GOT3 (cell line): ENCODE results near the gene SPATA13.
"Not testable (repeated sequence)": the region's sequence is repeated elsewhere in the genome, so short reads cannot be mapped to it uniquely, and the experiment has no call there.

Source experiments
- DNase-seq: peaks from one replicate; lab custom pipeline; 2025; ENCODE audit warnings: mixed read lengths; lab: John Stamatoyannopoulos, UW

SPATA13 gene

DNA sequence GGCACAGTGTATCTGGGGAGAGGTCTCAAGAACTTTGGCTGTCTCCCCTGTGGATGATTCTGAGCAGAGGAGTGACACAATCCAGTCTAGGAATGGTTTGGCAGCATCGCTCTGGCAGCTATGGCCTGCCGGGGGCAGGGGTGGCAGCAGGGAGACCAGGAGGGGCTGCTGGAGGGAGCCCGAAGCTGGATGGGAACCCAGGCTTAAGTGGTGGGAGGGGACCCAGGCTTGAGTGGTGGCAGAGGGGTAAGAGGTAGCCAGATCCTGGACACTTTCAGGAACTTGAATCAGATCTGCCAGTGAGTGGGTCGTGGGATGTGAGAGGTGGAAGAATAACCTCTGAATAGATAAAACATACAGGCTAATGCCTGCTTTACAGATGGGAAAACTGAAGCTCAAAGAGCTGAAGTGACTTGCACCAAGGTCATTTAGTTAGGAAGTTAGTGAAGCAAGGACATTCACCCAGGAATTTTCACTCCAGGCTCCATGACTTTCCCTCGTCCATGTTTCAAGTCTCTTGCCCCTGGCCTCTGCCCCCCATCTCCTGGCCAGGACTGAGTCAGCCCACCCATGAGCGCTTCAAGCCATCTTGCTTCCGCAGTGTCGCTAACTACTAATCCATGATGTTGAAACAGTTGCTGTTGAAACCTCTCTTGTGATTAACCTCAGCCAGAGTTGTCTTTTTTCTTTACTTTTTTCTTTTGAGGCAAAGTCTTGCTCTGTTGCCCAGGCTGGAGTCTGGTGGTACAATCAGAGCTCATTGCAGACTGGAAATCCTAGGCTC lies 119.0 kb downstream of the SPATA13 start:
- DNase-seq, result no peak

DNA sequence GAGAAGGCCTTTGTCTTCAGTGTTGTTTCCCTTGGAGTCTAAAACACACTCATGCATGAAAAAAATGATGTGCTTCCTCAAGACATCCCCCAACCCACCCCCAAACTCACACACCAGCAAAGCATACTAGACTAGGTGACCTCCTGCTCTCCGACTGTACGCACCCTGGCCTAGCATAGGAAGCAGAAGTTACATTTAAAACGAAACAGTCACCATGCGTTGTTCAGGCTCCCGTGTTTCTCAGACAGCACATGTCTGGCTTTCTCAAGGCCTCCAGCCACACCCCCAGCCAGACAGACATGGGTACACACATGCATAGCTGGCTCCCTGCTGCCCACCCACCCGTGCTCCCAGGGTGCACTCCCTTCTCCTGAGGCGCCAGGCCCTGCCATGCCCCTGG lies 120.2 kb downstream of the SPATA13 start:
- no peak for DNase-seq

DNA sequence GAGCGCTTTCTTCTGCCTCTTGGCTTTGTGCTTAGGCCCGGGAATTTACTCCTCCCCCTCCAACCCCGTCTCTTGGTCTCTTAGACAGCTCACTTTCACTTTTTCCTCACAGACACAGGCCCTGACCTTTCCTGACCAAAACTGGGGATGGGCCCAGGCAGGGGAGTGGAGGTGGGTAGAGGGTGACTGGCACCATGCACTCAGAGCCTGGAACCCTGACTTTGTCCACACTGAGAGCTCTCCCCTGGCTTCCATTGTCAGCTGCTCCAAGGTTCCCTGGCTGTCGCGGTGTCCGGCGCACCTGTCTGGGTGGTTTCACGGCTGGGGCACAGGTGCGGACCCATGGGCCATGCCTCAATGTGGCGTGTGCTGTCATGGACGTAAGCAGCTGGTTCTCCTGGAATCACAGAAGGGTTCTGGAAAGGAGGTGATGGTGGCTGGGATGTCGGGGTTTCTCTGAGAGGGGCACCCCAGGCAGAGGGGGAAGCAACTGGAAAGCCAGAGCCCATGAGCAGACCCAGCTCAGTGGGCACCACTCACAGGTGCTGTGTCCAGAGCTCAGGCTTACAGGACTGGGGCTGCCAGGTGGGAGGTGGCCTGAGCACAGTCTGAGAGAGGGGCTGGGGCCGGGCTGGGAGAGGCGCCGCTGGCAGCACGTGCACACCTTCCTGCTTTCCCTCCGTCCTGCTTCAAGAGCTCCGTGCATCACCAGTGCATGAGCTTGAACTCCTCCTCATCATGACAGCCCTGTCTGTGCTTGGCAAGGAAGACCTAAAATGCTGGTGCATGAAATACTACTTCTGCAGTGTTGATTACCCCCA lies 120.9 kb downstream of the SPATA13 start:
- no peak for DNase-seq

DNA sequence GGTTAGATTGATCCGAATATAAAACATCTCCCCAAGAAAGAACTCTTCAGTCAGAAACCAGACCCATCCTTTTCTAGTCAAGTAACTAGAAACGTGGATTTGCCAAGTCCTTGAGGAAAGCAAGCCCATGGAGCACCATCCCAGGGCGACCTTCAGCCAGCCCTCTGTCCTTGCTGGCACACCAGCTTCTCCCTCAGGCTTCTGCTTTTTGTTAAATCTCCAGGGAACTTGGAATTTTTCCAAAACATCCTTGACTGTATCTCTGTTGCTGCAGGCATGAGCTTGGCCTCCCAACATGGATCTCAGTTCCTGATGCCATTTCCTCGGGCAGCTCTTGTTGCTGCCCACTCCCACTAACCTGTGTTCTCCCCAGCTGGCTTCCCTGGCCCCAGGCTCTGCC lies 121.7 kb downstream of the SPATA13 start:
- no peak for DNase-seq

DNA sequence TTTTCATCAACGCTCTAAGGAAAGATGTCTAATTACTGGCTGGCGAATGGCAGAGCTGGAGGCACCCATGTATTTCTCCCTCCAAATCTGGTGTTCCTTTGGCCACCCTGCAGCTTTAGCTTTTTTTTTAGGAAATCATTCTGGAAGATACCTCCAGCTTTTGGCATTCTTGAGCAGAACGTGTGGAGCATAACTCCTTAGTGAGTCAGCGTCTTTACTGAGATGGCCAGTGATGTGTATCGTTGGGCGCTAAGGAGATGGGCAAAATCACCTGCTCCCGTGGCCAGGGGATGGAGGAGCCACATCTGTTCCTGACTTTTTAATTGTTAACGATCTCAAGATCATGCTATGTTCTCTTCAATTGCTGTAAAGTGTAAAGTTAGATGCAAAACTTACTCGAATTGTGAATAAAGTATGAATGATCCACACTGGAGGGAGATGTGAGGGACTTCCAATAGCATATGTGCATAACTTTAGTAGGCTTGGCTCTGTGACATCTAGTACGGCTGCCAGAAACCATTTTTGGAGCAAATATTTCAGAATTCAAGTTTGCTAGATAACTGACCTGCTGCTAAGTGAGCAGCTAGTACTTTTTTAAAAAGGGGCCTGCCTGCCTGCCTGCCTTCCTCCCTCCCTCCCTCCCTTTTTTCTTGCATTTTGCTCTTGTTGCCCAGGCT lies 124.5 kb downstream of the SPATA13 start:
- no peak for DNase-seq

DNA sequence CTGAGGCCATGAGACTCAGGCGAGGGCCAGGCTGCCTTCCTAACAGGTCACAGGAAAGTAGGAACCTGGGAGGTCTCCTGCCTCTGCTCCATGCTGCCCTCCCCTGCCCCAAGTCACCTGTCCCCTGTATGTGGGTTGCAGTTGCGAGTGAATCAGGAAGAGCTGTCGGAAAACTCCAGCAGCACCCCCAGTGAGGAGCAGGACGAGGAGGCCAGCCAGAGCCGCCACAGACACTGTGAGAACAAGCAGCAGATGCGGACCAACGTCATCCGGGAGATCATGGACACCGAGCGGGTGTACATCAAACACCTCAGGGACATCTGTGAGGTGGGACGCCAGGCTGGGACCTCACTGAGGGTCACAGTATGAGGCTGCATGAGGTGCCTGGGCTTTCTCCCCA lies 126.1 kb downstream of the SPATA13 start:
- no peak for DNase-seq

DNA sequence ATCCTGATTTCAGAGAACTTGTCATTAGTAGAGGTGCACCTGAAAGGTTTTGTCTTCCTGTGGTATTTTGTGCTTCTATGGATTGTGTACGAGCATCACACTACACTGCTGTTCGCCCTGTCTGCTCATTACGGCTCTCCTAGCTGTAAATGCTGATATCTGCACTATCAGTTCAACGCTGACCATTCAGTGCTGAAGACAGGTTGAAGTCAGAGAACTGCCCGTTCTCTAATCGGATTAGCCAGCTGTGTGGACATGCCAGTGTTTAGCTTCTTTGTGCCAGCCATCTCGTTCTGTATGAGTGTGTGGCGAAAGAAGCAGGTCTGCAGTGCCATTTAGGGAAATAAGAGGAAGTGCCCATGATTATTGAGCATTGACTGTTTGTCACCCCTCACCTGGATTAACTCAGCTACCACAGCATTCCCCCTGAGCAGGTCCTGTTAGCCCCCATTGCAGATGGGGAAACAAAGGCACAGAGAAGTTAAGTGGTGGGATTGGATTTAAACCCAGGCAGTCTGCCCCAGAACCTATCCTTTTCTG lies 127.3 kb downstream of the SPATA13 start:
- DNase-seq, result no peak

DNA sequence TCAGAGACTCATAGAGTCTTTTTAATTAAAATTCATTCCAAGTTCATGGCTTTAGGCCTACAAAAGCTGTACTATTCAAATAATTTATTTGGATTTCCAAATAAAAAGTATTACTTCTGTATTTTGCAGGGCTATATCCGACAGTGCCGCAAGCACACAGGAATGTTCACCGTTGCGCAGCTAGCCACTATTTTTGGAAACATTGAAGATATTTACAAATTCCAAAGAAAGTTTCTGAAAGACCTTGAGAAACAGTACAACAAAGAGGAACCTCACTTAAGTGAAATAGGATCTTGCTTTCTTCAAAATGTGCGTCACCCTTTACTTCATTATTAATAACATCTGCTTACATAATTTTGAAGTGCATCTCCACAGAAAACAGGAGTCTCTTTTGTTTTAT lies 128.3 kb downstream of the SPATA13 start:
- DNase-seq, result no peak

DNA sequence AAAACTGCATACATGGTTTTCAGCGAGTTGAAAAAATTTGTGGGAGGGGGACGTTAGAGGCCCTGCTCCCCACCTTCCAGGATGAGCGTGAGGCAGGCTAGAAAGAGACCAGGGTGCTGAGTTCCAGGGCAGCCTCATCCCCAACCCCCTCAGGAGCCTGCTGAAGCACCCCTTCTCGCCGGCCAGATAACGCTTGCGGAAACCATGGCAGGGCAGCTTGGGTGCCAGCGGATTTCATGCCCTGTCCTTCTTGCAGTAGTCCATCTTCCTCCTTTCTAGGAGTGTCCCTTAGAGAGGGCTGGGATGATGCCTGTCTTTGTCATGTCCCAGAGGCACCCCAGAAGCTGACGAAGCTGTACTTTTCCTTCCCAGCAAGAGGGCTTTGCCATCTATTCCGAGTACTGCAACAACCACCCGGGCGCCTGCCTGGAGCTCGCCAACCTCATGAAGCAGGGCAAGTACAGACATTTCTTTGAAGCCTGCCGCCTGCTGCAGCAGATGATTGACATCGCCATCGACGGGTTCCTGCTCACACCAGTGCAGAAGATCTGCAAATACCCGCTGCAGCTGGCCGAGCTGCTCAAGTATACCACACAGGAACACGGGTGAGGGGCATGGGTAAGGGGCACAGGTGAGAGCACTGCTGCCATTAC lies 129.9 kb downstream of the SPATA13 start:
- no peak for DNase-seq

DNA sequence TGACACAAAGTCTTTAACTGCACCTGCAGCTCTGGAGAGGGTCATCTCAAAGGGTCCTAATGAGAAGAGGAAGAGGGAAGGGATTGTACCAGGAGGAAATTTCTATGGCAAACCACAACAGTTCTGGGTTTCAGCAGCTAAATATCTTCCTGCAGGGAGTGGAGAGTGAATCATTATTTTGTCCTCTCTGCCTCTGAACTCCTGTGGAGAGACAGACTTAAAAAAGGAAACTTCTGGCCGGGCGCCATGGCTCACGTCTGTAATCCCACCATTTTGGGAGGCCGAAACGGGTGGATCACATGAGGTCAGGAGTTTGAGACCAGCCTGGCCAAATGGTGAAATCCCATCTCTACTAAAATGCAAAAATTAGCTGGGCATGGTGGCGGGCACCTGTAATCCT lies 132.0 kb downstream of the SPATA13 start:
- DNase-seq, result no peak

DNA sequence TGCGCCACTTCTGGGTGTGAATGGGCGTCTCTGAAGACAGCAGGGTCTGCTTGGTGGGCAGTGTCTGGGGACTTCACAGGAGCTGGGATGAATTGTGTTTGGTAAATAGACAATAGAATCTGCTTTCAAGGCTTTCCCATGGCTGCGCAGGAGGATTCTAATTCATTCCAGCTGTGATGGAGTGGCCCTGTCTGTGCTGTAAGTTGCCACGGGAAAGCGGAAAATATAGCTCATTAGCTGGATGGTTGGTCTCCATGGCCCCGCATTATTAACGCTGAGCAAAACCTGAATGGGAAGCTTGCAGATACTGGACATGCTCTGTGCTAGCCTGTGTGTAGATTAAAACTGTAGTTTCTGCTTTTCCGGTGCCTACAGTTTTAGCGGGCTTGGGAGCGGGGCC lies 133.2 kb downstream of the SPATA13 start:
- DNase-seq, result no peak

DNA sequence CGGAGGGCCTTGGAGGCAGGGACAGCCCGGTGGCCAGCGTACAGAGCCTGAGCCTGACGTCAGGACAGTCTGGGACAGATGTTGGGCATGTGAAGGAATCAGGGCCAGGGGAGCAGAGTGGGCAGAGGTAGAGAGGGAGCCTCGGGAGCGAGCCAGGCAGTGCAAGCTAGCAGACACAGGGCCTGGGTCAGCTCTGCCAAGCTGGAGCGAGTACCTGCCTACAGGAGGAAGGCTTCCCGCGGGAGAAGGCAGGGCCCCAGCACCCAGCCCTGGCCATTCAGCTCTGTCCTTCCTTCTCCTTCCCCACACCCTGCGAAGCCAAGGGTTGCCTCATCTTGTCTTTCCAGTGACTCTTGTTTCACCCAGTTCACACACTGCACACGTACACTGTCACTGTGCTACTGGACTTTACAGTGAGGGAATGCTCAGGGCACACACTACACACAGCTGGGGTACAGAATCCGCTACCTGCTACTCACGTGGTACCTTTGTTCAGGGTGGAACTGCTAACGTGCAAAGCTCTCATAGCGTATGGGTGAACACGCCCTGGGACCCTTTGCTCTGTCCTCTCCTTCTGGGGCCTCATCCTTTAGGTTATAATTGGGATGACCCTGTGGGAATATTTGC lies 139.1 kb downstream of the SPATA13 start:
- no peak for DNase-seq

DNA sequence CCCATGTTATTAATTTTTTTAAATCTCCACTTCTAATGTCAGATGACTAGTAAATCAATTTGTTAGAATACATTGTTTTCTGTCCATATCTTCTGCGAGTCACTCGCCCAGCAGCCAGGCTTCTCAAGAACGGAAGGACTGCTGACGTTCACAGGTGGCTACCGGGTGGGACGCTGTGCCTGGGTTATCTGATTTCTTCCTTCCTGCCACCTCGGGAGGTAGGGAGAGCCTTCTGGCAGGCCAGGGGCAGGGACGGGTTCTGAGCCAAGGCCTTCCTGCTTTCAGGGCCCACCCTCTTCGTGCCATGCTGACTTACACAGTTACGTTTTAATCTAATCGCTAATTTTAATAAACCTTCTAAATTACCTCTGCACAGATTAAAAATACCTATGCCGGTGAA lies 140.9 kb downstream of the SPATA13 start:
- no peak for DNase-seq

DNA sequence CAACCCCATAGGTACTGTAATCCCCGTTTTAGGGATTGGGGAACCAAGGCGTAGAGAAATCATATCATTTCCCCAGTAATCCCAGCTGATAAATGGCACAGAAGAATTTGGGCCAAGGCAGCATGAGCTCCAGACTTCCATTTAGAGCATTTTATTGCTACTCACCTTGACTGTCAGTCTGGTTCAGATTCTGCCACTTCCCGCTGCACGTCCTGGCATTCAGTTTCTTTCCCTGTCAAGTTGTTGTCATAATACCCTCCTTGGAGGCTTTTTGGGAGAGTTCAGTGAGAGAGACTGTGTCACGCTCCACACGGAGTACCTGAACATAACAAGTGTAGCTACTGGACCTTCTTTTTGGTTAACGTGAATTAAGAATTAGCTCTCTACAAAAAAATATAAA lies 141.4 kb downstream of the SPATA13 start:
- DNase-seq, result no peak

DNA sequence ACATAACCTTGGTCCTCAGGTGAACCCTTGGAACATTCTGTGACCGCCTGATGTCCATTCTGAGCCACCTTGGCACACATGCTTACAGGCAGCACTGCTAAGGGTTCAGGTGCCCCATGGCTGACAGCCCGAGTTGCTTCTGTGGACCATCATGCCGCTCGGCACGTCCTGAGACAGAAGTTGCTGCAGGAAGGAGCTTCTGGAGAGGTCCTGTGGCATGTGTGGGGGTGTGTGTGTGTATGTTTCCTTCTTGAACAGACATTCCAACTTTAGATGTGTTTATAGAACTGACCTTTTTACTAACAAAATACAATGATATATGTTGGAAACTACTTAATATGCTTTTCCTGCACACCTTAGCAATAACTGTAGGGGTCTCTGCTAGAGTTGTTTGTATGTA lies 144.1 kb downstream of the SPATA13 start:
- DNase-seq, result no peak

DNA sequence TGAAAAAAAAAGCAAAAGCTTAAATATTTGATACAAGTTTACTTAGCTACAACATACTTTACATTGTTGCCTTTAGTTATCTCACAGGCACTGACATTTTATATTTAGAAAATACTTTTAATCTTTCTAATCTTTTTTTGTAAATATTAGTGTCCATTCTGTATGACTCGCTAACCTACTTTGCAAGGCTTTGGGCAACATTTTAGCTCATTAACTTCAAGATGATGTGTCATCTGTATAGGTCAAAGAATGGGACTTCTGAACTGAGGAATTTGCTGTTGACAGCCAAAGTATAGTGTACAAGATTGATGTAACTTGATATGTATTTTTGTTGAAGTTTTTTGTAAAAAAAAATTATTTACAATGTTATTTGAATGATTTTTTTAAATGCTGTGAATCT lies 146.1 kb downstream of the SPATA13 start:
- no peak for DNase-seq

DNA sequence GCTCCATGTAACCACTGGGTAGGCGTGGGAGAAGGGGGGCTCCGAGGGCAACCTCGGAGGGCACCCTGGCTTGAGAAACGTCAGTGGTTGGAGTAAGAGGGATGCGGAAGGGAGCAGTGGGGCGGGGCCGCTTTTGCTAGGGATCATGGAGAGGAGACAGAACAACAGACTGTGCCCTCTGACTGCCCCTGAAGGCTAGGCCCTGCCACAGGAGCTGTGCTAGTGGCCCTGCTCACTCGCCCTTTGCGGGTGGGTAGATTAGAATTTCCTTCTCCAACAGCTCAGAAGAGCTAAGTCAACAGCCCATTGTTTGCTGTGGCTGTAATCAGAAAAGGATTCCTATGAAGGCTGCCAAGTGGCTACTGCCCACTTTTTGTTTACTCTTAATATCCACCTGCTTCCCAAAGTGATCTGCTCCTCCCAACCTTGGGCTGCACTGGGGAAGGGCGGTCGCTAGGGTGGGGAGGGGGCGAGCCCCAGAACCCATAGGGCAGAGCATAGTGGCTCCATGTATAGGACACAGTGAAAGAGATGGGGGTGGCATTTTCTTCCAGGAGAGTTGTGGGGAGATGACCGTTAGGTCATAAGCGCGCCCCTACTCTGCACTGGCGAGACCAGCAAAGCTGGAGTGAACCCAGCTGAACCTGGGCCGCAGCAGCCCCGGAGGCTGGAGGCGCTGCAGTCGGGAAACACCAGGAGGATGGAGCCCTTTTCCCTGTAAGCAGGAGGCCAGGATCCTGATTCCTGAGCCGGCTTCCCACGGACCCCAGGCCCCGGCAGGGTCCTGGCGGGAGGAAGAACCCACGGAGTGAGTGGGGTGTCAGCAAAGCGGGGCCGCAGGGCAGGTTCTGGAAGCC lies 146.9 kb downstream of the SPATA13 start:
- no peak for DNase-seq

DNA sequence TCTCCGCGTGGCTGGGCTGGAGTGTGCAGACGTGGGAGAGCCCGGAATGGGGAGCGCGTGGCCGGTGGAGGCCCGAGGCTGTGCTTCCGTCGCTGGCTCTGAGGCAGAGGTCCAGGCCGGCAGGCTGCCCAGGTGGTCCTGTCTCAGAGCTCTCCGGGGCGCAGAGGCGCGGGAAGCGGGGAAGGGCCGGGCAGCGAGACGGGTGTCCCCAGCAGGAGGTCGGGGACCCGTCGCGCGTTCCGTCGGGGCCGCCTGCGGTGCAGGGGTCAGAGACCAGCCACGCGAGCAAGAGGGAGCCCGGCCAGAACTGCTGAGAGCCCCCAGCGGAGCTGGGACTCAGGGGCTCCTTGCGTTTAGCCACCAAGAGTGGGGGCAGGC lies 147.5 kb downstream of the SPATA13 start:
- no peak for DNase-seq

DNA sequence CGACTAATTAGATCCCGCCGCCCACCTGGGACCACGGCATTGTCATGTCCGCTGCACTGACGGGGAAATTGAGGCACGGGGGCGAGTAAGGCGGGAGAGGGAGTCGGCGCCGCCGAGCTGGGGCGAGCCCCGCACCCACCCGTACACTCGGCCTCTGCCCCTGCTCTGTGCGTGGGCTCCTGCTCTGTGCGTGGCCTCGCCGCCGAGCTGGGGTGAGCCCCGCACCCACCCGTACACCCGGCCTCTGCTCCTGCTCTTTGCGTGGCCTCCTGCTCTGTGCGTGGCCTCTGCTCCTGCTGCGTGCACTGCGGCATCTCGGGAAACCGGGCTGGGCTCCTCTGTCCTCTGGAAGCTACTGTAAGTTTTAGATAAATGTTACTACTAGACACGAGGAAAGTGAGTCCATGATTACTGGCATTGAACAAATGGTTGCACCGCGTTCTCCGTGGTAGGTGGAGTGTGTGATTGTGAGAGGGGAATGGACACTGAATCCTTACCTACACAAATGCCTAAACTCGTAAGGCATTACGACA lies 148.0 kb downstream of the SPATA13 start:
- DNase-seq, result no peak

DNA sequence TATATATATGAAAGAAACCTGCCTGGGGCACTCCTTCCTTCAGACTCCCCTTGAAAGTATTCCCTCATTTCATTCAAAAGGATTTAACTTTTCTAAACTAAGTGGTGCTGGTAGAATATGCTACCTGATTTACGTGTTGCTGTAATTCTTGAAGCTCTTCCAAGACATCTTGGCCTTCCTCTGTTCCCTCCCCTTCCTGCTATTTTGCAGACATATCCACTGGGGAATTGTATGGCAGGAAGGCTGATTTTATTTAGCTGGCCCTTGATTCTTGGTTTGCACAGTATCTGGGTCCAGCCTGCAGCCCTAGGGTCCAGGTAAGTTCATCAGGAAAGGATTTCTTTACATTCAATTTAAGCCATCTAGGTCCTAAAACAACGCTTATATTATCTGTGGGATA lies 148.8 kb downstream of the SPATA13 start, which contains the start of gene C1QTNF9:
TSS of gene C1QTNF9 (plus strand) at position 281 of the 400 bp plus-strand sequence. CDS start 6,424 bp downstream, outside the sequence.
- DNase-seq, result not testable (repeated sequence)
